Gastroesophageal sphincter (tissue), 4 donors: Measurements from ENCODE around the gene TCF4. TPM values are rescaled to one million over a fixed set of nuclear protein-coding genes. Genes with fewer than 3 reads are reported as not detected.
A peak's percentile ranks its signal among the peaks of the same experiment; 100 is the strongest.

ENCODE experiments used
- ATAC-seq: fragments of 150-250 bp; one replicate; pipeline ENCODE4 v1.9.1; 2016; ENCODE audit warnings: mild to moderate bottlenecking, moderate library complexity
- H3K27ac ChIP-seq, 4 donors: fragments of 200-600 bp; sonication (generic) in 3 of 4; 1 replicate in 3 of 4; 2 replicates in 1 of 4; pipeline ENCODE4 v1.5.1; 2016 to 2019
- H3K27me3 ChIP-seq: fragments of 200-600 bp; sonication (generic); one replicate; pipeline ENCODE4 v1.5.1; 2019
- H3K36me3 ChIP-seq, 2 donors: fragments of 200-600 bp; sonication (generic); one replicate each; pipeline ENCODE4 v1.5.1; 2019; ENCODE audit warnings: control low read depth in 1 of 2
- H3K4me1 ChIP-seq, 3 donors: fragments of 200-600 bp; sonication (generic); 1 replicate in 2 of 3; 2 replicates in 1 of 3; pipeline ENCODE4 v1.5.1; 2016 to 2019; ENCODE audit warnings: control low read depth in 2 of 3
- H3K4me3 ChIP-seq, 2 donors: fragments of 200-600 bp; sonication (generic); one replicate each; pipeline ENCODE4 v1.5.1; 2019; ENCODE audit warnings: mild to moderate bottlenecking in 1 of 2, moderate library complexity in 1 of 2
- H3K9me3 ChIP-seq, 3 donors: fragments of 200-600 bp; sonication (generic); one replicate each; pipeline ENCODE4 v1.5.1; 2017 to 2019; ENCODE audit warnings: control low read depth in 2 of 3
- EP300 ChIP-seq: sonication (generic); formaldehyde crosslinking; IDR thresholded peaks from one replicate; pipeline ENCODE4 v1.6.1; 2017; ENCODE audit warnings: antibody characterized with exemption, mild to moderate bottlenecking
- POLR2A ChIP-seq, 2 donors: fragments of 450-650 bp; IDR thresholded peaks; one replicate each; pipeline ENCODE4 v1.6.1; 2017; ENCODE audit warnings: antibody characterized with exemption in 2 of 2, mild to moderate bottlenecking in 2 of 2, moderate library complexity in 1 of 2
- POLR2AphosphoS5 ChIP-seq: sonication (generic); formaldehyde crosslinking; IDR thresholded peaks from one replicate; pipeline ENCODE4 v1.6.1; 2017; ENCODE audit warnings: antibody characterized with exemption
- WGBS, 2 donors: methylation state at CpG; one replicate each; pipeline ENCODE4 v1.1.5; 2018; ENCODE audit warnings: low coverage in 1 of 2; 5-methylcytosine and 5-hydroxymethylcytosine counted together
- total RNA-seq, 4 donors: library from RNA; depleted of rRNA; stranded (reverse); fragments of >200 nt; gene quantifications; one replicate each; pipeline ENCODE4 v1.1.0, GENCODE V29; 2016
- TF ChIP-seq, protein P1 (sequence below), 4 experiments: fragments of 200-600 bp in 2 of 4; fragments of 450-650 bp in 2 of 4; sonication (generic) in 1 of 4; IDR thresholded peaks; one replicate each; pipeline ENCODE4 v1.5.1; 2017 to 2019; ENCODE audit warnings: antibody characterized with exemption in 4 of 4, mild to moderate bottlenecking in 2 of 4, moderate library complexity in 2 of 4

TCF4 gene
- total RNA-seq, 4 donors from 2014 or later = 64.1 to 87.6 (median 76.2) TPM

DNA sequence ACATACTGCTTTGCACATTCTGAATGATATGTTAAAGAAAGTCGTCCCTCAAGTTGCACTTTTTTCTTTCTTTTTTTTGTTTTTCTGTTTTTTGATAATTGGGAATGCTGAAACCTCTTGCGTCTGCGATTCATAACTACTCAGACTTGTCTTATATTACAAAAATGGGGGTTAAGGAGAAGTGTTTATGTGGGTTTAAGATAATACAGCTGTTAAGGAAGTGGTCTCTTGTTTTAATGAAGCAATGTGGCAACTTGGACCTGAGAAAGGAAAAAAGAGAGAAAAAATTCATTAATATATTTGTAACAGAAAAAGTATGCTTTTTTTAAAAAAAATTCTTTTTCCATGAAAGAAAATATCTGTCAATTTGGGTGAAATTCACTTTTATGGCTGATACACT lies 360.2 kb downstream of the TCF4 start:
- no peaks in the 10 kb centered on the region for H3K9me3 ChIP-seq
- H3K4me3 ChIP-seq = peak overlapping the region in 1 of 2 donors; percentile 24
- H3K4me1 ChIP-seq = peaks cover 0 to 42% (median 0%) of the 10 kb centered on the region in 3 donors
- no peak for ATAC-seq
- H3K27ac ChIP-seq = peak overlapping the region; percentile 43 to 75 (median 66)
- H3K27me3 ChIP-seq = no peaks in the 10 kb centered on the region
- TF ChIP-seq POLR2A (IDR thresholded peaks at IDR 0.05) (no peak), EP300 (no peak), POLR2AphosphoS5 (no peak)
- TF ChIP-seq, protein P1, sequence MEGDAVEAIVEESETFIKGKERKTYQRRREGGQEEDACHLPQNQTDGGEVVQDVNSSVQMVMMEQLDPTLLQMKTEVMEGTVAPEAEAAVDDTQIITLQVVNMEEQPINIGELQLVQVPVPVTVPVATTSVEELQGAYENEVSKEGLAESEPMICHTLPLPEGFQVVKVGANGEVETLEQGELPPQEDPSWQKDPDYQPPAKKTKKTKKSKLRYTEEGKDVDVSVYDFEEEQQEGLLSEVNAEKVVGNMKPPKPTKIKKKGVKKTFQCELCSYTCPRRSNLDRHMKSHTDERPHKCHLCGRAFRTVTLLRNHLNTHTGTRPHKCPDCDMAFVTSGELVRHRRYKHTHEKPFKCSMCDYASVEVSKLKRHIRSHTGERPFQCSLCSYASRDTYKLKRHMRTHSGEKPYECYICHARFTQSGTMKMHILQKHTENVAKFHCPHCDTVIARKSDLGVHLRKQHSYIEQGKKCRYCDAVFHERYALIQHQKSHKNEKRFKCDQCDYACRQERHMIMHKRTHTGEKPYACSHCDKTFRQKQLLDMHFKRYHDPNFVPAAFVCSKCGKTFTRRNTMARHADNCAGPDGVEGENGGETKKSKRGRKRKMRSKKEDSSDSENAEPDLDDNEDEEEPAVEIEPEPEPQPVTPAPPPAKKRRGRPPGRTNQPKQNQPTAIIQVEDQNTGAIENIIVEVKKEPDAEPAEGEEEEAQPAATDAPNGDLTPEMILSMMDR (IDR thresholded peaks at IDR 0.05) = no peak
- peaks cover 0 to 44% of the 10 kb centered on the region in 2 donors for H3K36me3 ChIP-seq
- 93% methylated on average over 3 of the region's 3 CpGs; no CpG with 5 or more reads in 1 of the 2 donors for WGBS, 2 donors

DNA sequence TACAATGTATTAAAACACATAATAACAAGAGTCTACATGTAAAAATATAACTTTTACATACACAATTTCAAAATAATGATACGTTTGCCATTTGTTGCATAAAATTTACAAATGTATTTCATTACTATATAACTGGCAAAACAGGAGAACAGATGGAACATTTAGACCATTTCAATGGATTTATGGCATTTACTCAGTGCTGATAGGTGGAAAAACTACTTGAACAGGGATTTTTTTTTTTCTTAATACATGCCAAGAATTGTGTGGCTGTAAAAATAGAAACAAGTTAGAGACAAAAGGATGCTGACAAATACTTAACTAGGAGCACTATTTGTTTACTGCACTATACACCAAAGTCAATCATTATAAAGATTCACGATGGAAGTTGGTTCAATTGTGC lies 361.9 kb downstream of the TCF4 start:
- WGBS, 2 donors = 69 to 75% methylated on average over 2 of the region's 2 CpGs
- Histone ChIP-seq H3K36me3 (peaks cover 0 to 27% of the 10 kb centered on the region in 2 donors), H3K9me3 (no peaks in the 10 kb centered on the region), H3K4me3 (no peak overlapping the region), H3K27me3 (no peaks in the 10 kb centered on the region), H3K4me1 (peaks cover 0 to 42% (median 0%) of the 10 kb centered on the region in 3 donors), H3K27ac (no peak overlapping the region)
- ATAC-seq = no peak
- TF ChIP-seq, protein P1 (IDR thresholded peaks at IDR 0.05) = no peak
- TF ChIP-seq POLR2AphosphoS5 = no peak
- no peak for TF ChIP-seq POLR2A (IDR thresholded peaks at IDR 0.05)
- no peak for TF ChIP-seq EP300

DNA sequence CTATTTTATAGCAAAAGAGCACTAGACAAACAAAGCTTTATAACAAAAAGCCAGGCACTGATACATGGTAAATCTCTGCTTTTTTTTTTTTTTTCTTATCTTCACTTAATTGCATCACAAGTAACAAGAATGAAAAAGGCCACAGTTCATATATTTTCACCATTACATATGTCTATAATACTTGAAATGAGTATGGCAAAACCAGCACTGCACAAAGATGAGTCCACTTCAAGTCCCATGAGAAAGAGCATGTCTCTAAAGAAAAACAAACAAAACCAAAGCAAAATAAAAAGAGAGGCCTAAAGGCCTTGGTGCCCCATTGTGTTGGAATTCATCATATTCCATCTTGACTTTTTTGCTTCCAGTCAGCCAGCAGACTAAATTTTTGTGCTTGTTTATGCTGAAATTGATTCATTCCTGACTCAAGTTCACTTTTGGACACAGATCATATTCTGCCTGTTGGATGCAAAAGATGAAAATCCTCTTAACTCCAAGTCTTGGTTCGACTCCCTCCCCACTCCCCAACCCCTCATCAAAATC lies 363.8 kb downstream of the TCF4 start:
- ATAC-seq = no peak
- peaks cover 0 to 56% (median 0%) of the 10 kb centered on the region in 3 donors for H3K4me1 ChIP-seq
- 57 to 64% methylated on average over 1 of the region's 1 CpG for WGBS, 2 donors
- no peak overlapping the region for H3K4me3 ChIP-seq
- peaks cover 0 to 10% of the 10 kb centered on the region in 2 donors for H3K36me3 ChIP-seq
- H3K27ac ChIP-seq = no peak overlapping the region
- H3K9me3 ChIP-seq = no peaks in the 10 kb centered on the region
- no peaks in the 10 kb centered on the region for H3K27me3 ChIP-seq
- TF ChIP-seq POLR2AphosphoS5 (no peak), POLR2A (IDR thresholded peaks at IDR 0.05) (no peak), EP300 (no peak)
- TF ChIP-seq, protein P1 (IDR thresholded peaks at IDR 0.05) = no peak

DNA sequence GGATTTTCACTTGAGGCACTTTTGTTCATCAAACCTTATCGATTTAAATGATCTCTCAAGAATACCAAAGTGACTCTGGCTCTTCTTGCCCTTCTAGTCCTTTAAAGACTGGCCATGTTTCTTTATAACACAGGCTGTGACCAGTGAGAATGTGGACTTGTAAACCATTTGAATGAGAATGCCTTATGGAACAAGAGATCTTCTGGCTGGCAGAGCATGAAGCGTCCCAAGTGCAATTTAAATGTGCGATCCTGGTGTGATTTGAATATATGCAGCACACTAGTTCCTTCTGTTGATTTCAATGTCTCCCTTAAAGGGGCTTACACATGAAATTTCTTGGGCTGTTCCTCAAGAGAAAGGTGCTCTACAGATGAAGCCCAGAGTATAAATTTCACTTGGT lies 366.4 kb downstream of the TCF4 start:
- no peak overlapping the region for H3K27ac ChIP-seq
- H3K27me3 ChIP-seq = no peaks in the 10 kb centered on the region
- no peaks in the 10 kb centered on the region for H3K36me3 ChIP-seq
- WGBS, 2 donors = 82 to 88% methylated on average over 3 of the region's 3 CpGs
- TF ChIP-seq, protein P1 (IDR thresholded peaks at IDR 0.05) = no peak
- TF ChIP-seq POLR2A (IDR thresholded peaks at IDR 0.05) (no peak), POLR2AphosphoS5 (no peak), EP300 (no peak)
- no peaks in the 10 kb centered on the region for H3K9me3 ChIP-seq
- H3K4me1 ChIP-seq = peaks cover 0 to 31% (median 0%) of the 10 kb centered on the region in 3 donors
- no peak overlapping the region for H3K4me3 ChIP-seq
- ATAC-seq = no peak

DNA sequence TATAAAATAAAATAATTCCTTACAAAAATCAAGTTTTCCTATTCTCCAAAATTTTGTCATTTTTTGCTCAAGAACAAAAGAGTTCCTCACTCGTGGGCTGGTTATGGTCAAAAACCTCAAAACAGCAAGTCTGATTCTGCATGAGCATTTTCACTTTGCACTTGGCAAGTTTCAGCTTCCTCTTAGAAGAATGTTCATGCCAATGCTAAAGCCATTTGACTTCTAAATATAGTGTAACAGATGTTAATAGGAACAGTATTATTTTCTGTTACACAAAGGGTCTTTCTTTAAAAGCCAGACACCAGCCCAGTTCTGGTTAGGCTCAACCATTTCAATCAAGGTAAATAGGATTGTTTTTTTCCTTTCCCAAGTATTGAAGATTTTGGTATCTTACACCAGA lies 367.5 kb downstream of the TCF4 start:
- peaks cover 0 to 25% (median 0%) of the 10 kb centered on the region in 3 donors for H3K4me1 ChIP-seq
- H3K27ac ChIP-seq = no peak overlapping the region
- ATAC-seq = no peak
- no peaks in the 10 kb centered on the region for H3K27me3 ChIP-seq
- no peaks in the 10 kb centered on the region for H3K36me3 ChIP-seq
- no peak overlapping the region for H3K4me3 ChIP-seq
- TF ChIP-seq EP300 (no peak), POLR2AphosphoS5 (no peak), POLR2A (IDR thresholded peaks at IDR 0.05) (no peak)
- TF ChIP-seq, protein P1 (IDR thresholded peaks at IDR 0.05) = no peak
- 23 to 56% methylated on average over 1 of the region's 1 CpG for WGBS, 2 donors
- H3K9me3 ChIP-seq = no peaks in the 10 kb centered on the region
